D721Med (cell line): ENCODE results near the gene NXPE4.
"Not testable (repeated sequence)": the region's sequence is repeated elsewhere in the genome, so short reads cannot be mapped to it uniquely, and the experiment has no call there.

Experiments
- DNase-seq: peaks from one replicate; pipeline ENCODE4 v3.0.0; 2011; ENCODE audit warnings: low spot score; ENCODE audit not compliant: insufficient read length
- FAIRE-seq: peaks from 2 replicates; lab custom pipeline; 2011; peaks lifted over from hg19 to GRCh38; lab: Jason Lieb, UNC
- CTCF ChIP-seq: IDR thresholded peaks from 2 replicates; pipeline ENCODE4 v1.5.1; 2012; ENCODE audit warnings: mild to moderate bottlenecking, control low read depth; ENCODE audit not compliant: insufficient read depth; ENCODE audit errors: missing control alignments

Gene NXPE4

DNA sequence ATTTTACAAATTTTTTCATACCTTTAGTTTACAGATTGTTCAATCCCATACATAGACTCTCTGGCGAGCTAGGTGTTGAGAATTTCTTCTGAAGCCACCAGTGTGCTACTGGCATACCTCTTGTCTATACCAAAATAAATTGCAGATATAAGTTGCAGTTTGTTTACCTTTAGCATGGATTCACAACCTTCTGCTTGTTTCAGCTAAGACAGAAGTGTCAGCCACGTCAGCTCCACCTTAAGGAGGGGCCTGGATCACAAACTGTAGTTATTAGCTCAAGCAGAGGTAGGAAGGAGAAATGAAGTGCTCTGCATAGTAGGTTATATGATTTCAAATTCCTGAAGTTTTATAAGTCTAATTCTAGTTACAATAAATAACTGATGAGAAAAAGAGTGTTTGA lies at the start of gene NXPE4:
NXPE4 (minus strand) TSS at position 216 of the 400 bp plus-strand sequence. CDS start 1,027 bp downstream, outside the sequence.
- DNase-seq (no peak), FAIRE-seq (no peak)
- no peak for TF ChIP-seq CTCF

- DNase-seq, FAIRE-seq: not testable (repeated sequence)
These were observed 43.9 kb upstream of the NXPE4 start for GRCh38 chr11:114639440-114639839.

DNA sequence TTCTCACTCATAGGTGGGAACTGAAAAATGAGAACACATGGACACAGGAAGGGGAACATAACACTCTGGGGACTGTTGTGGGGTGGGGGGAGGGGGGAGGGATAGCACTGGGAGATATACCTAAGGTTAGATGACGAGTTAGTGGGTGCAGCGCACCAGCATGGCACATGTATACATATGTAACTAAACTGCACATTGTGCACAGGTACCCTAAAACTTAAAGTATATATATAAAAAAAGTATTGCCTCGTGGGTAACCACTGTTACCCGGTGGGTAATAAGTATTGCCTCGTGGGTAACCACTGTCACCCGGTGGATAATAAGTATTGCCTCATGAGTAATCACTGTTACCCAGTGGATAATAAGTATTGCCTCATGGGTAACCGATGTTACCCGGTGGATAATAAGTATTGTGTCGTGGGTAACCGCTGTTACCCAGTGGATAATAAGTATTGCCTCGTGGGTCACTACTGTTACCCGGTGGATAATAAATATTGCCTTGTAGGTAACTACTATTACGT lies 35.9 kb upstream of the NXPE4 start:
- not testable (repeated sequence) for DNase-seq, FAIRE-seq

GRCh38 chr11:114625294-114625693 lies 29.7 kb upstream of the NXPE4 start:
- TF ChIP-seq CTCF, result no peak
- DNase-seq (no peak), FAIRE-seq (no peak)

DNA sequence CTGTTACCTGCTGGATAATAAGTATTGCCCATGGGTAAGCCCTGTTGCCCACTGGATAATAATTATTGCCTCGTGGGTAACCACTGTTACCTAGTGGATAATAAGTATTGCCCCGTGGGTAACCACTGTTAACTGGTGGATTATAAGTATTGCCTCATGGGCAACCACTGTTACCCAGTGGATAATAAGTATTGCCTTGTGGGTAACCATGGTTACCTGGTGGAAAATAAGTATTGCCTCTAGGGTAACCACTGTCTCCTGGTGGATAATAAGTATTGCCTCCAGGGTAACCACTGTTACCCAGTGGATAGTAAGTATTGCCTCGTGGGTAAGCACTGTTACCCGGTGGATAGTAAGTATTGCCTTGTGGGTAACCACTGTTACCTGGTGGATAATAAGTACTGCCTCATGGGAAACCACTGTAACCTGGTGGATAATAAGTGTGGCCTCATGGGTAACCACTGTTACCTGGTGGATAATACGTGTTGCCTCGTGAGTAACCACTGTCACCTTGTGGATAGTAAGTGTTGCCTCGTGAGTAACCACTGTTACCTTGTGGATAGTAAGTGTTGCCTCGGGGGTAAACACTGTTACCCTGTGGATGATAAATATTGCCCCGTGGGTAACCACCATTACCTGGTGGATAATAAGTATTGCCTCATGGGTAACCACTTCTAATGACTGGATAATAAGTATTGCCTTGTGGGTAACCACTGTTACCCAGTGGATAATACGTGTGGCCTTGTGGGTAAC lies 29.0 kb upstream of the NXPE4 start:
- DNase-seq, result no peak
- FAIRE-seq, result no peak
- no peak for TF ChIP-seq CTCF

DNA sequence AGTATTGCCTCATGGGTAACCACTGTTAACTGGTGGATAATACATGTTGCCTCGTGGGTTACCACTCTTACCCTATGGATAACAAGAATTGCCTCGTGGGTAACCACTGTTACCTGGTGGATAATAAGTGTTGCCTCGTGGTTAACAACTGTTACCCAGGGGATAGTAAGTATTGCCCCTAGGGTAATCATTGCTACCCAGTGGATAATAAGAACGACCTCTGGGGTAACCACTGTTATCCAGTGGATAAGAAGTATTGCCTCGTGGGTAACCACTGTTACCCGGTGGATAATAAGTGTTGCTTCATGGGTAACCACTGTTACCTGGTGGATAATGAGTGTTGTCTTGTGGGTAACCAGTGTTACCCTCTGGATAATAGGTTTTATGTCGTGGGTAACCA lies 28.1 kb upstream of the NXPE4 start:
- no peak for TF ChIP-seq CTCF
- FAIRE-seq (no peak), DNase-seq (no peak)

DNA sequence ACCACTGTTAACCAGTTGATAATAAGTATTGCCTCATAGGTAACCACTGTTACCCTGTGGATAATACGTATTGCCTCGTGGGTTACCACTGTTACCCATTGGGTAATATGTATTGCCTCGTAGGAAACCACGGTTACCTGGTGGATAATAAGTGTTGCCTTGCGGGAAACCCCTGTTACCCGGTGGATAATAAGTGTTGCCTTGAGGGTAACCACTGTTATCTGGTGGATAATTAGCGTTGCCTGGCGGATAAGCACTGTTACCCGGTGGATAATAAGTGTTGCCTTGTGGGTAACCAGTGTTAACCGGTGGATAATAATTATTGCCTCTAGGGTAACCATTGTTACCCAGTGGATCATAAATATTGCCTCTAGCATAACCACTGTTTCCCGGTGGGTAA lies 27.3 kb upstream of the NXPE4 start:
- DNase-seq (no peak), FAIRE-seq (no peak)
- TF ChIP-seq CTCF, result no peak

GRCh38 chr11:114621950-114622809 lies 26.6 kb upstream of the NXPE4 start:
- DNase-seq (no peak), FAIRE-seq (no peak)
- no peak for TF ChIP-seq CTCF
